Measurements from ENCODE around the gene NTMT2. TPM values are rescaled to one million over a fixed set of nuclear protein-coding genes. Genes with fewer than 3 reads are reported as not detected.
"Not testable (repeated sequence)": the region's sequence is repeated elsewhere in the genome, so short reads cannot be mapped to it uniquely, and the experiment has no call there.

The NTMT2 gene
- total RNA-seq = not detected in 2 replicates

DNA sequence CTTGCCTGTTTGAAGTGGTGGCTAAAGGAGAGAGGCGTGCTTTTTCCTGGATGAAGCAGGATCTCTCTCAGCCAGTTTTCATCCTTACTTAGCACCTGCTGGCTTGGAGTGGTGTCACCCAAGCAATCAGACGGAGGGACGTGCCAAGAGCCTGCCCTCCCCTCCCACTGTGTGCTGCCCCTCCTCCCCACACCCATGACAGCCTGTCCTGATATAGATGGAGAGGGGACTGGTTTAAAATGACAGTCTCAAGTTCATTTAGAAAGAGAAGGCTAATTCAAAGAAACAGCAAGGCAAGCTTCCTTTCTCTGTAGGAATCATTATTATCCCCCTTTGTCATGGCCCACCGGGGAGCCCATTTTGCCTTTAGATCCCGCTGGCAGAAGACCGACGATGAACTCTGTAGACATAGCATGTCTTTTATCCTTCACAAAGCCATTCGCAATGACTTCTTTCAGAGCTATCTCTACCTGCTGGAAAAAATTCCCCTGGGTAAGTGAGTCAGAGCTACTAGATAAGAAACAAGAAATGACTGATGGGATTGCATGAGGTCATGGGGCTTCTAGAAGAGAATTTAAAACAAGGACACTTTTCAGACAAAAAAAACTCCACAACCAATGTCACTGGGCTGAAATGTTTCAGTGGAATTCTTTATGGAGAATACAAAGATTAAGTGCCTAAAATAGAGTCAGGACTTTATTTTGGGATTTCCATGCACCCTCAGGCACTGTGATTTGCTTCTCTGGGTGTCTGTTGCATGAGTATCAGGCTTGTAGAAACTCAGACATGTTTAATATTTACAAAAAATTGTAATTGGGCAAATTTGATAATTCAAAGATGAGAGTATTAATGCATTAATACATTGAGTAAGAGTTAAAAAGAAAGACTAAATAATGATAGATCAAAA is at the start of gene NTMT2:
TSS of gene NTMT2 (plus strand) at position 190 of the 907 bp plus-strand sequence. CDS start at position 339, 149 bp downstream.
- peaks cover 9% of the 10 kb centered on the region for H3K9me3 Mint-ChIP-seq
- ATAC-seq (ENCODE audit: low read depth) = no peak
- ChIA-PET POLR2A (no interaction called here), CTCF (no interaction called here)
- H3K36me3 Mint-ChIP-seq (ENCODE audit: low read depth) = no peaks in the 10 kb centered on the region
- H3K4me1 Mint-ChIP-seq = no peaks in the 10 kb centered on the region
- H3K27ac Mint-ChIP-seq = no peak within 1 kb of the TSS
- no peak for DNase-seq
- no peak within 1 kb of the TSS for H3K4me3 Mint-ChIP-seq
- peaks cover 10% of the 10 kb centered on the region for H3K27me3 Mint-ChIP-seq
- TF ChIP-seq, protein P1, sequence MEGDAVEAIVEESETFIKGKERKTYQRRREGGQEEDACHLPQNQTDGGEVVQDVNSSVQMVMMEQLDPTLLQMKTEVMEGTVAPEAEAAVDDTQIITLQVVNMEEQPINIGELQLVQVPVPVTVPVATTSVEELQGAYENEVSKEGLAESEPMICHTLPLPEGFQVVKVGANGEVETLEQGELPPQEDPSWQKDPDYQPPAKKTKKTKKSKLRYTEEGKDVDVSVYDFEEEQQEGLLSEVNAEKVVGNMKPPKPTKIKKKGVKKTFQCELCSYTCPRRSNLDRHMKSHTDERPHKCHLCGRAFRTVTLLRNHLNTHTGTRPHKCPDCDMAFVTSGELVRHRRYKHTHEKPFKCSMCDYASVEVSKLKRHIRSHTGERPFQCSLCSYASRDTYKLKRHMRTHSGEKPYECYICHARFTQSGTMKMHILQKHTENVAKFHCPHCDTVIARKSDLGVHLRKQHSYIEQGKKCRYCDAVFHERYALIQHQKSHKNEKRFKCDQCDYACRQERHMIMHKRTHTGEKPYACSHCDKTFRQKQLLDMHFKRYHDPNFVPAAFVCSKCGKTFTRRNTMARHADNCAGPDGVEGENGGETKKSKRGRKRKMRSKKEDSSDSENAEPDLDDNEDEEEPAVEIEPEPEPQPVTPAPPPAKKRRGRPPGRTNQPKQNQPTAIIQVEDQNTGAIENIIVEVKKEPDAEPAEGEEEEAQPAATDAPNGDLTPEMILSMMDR (IDR thresholded peaks at IDR 0.05) = no peak
- intact Hi-C loops (cut with micrococcal nuclease) = no loop called here

DNA sequence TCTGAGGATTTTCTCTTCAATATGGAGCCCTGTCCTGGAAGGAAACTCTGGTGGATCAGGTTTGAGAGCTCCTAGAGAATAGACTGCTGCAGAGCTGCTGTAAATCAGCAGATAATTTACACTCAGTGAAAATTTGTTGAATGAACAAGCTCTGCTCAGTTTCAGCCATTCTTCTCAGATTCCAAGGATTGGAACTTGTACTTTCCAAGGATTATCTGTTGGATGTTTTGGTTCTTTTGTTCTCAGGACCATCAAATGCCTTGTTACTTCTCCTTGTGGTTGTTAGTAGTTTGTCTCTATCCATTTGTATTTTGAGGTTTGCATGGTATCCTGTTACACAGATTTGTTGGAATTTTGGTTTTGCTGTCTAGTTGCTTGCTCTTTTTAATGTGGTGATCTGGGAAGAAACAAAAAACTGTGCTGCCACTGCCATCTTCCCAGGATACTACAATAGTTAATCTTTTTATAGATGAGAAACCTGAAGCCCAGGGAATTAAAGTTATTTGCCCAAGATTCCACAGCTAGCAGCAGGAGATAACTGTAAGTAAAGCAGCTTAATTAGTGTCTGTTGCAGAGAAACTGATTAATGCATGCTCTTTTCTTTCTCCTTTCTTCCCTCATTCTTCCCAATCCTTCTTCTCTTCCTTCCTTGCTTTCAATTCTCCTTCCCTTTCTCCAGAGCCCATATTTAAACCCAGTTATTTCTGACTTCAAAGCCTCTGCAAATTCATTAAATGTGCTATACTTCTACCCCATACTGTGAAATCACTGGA is 49.6 kb upstream of the NTMT2 start:
- intact Hi-C loops (cut with micrococcal nuclease) = no loop called here
- CTCF ChIA-PET = no interaction called here
- Mint-ChIP-seq H3K4me1 (no peaks in the 10 kb centered on the region), H3K27me3 (peaks cover 22% of the 10 kb centered on the region), H3K27ac (no peak overlapping the region), H3K9me3 (peaks cover 12% of the 10 kb centered on the region), H3K4me3 (no peak overlapping the region), H3K36me3 (ENCODE audit: low read depth) (peaks cover 2% of the 10 kb centered on the region)
- ATAC-seq (ENCODE audit: low read depth) = no peak
- DNase-seq = no peak
- POLR2A ChIA-PET = no interaction called here
- TF ChIP-seq, protein P1 (IDR thresholded peaks at IDR 0.05) = no peak

DNA sequence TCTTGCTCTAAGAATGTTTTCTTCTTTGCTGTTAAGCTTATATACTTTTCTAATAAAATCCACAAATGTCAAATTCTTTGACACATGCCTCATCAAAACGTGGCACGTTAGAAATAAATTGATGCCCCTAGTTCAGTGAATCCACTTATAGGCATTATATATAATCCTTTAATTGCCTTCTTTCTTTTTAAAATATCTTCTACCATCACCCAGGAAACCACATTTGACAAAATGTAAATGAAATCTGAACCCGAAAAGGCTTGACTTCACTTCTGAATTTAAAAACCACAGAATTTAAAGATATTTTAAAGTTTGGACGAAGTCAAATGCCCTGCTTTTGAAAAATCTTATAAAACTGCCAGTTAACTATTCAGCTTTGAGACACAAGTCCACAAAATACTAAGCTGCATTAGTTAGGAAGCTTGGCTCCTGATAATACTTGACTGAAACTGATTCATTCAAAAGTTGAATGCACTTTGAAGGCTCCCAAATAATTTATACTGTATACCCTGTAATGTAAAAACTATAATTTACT is 48.9 kb upstream of the NTMT2 start:
- Mint-ChIP-seq H3K9me3 (peaks cover 10% of the 10 kb centered on the region), H3K27ac (no peak overlapping the region), H3K4me1 (no peaks in the 10 kb centered on the region), H3K4me3 (no peak overlapping the region), H3K36me3 (ENCODE audit: low read depth) (no peaks in the 10 kb centered on the region), H3K27me3 (peaks cover 22% of the 10 kb centered on the region)
- intact Hi-C loops (cut with micrococcal nuclease) = no loop called here
- CTCF ChIA-PET = no interaction called here
- POLR2A ChIA-PET = no interaction called here
- DNase-seq (no peak), ATAC-seq (ENCODE audit: low read depth) (no peak)
- TF ChIP-seq, protein P1 (IDR thresholded peaks at IDR 0.05) = no peak

DNA sequence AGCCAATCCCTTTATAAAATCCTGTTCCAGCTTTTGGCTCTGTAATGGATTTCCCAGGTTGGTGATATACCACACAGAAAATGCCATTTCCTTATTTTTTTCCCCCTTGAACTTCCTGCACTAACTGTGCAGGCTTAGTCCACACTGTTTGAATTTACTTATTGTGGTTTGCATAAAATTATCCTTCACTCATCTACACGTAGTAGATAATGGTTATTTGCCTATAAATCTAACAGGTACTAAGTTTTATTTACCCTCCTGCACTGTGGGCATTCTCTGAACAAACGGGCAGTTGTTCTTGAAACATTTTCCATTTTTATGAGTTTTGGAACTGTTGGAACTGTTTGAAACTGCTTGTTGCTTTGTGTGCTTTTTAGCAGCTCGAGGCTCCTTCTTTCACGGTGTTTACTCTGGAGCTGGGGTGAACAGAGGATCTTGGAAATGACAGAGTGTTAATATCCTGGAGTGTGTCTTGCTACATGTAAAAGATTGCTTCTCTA is 48.3 kb upstream of the NTMT2 start:
- ChIA-PET POLR2A (no interaction called here), CTCF (no interaction called here)
- Mint-ChIP-seq H3K9me3 (peaks cover 10% of the 10 kb centered on the region), H3K36me3 (ENCODE audit: low read depth) (no peaks in the 10 kb centered on the region), H3K27me3 (peaks cover 22% of the 10 kb centered on the region), H3K4me1 (no peaks in the 10 kb centered on the region), H3K4me3 (no peak overlapping the region), H3K27ac (no peak overlapping the region)
- ATAC-seq (ENCODE audit: low read depth) (no peak), DNase-seq (no peak)
- TF ChIP-seq, protein P1 (IDR thresholded peaks at IDR 0.05) = no peak
- intact Hi-C loops (cut with micrococcal nuclease) = no loop called here

DNA sequence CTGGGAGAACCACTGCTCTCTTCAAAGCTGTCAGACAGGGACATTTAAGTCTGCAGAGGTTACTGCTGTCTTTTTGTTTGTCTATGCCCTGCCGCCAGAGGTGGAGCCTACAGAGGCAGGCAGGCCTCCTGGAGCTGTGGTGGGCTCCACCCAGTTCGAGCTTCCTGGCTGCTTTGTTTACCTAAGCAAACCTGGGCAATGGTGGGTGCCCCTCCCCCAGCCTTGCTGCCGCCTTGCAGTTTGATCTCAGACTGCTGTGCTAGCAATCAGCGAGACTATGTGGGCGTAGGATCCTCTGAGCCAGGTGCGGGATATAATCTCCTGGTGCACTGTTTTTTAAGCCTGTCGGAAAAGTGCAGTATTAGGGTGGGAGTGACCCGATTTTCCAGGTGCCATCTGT is 32.6 kb upstream of the NTMT2 start:
- H3K4me1 Mint-ChIP-seq; intact Hi-C loops (cut with micrococcal nuclease); H3K4me3 Mint-ChIP-seq; CTCF ChIA-PET; H3K9me3 Mint-ChIP-seq; ATAC-seq (ENCODE audit: low read depth); POLR2A ChIA-PET; H3K36me3 Mint-ChIP-seq (ENCODE audit: low read depth); H3K27ac Mint-ChIP-seq; DNase-seq: not testable (repeated sequence)
- peaks cover 11% of the 10 kb centered on the region for H3K27me3 Mint-ChIP-seq
